HepG2 (cell line): ENCODE data around the gene ABHD6. TPM values are rescaled to one million over a fixed set of nuclear protein-coding genes. Genes with fewer than 3 reads are reported as not detected.

ENCODE experiments used
- ADNP ChIP-seq: sonication (generic); formaldehyde crosslinking; IDR thresholded peaks from 2 replicates; pipeline ENCODE4 v1.4.0; 2020; ENCODE audit warnings: missing genetic modification reagents
- CREM ChIP-seq, 2 experiments: sonication (generic) in 1 of 2; formaldehyde crosslinking in 1 of 2; IDR thresholded peaks; 2 replicates each; pipeline versions ENCODE4 v1.4.0 to v1.6.1; 2016 to 2020; ENCODE audit warnings: antibody characterized with exemption in 1 of 2, mild to moderate bottlenecking in 1 of 2, missing genetic modification reagents in 1 of 2
- FOXA3 ChIP-seq: IDR thresholded peaks from 2 replicates; pipeline ENCODE4 v1.6.1; 2016; ENCODE audit warnings: missing genetic modification reagents, missing compliant biosample characterization
- HNRNPLL ChIP-seq: fragments of 200-400 bp; formaldehyde crosslinking; IDR thresholded peaks from 2 replicates; pipeline ENCODE4 v1.6.1; 2017; ENCODE audit warnings: mild to moderate bottlenecking, low read depth, low read length; ENCODE audit not compliant: poor library complexity, severe bottlenecking
- LCORL ChIP-seq, 2 experiments: fragments of 450-650 bp in 1 of 2; sonication (generic) in 1 of 2; formaldehyde crosslinking in 1 of 2; IDR thresholded peaks; 2 replicates each; pipeline versions ENCODE4 v1.5.0 to v1.6.1; 2017 to 2020; ENCODE audit warnings: antibody characterized with exemption in 1 of 2, missing genetic modification reagents in 1 of 2
- MEIS2 ChIP-seq: sonication (generic); formaldehyde crosslinking; IDR thresholded peaks from 2 replicates; pipeline ENCODE4 v1.9.0; 2021; ENCODE audit warnings: mild to moderate bottlenecking, missing genetic modification reagents
- MZF1 ChIP-seq: sonication (generic); formaldehyde crosslinking; IDR thresholded peaks from 2 replicates; pipeline ENCODE4 v1.8.1; 2023; ENCODE audit warnings: mild to moderate bottlenecking, missing genetic modification reagents, borderline replicate concordance
- NAIF1 ChIP-seq: sonication (generic); formaldehyde crosslinking; IDR thresholded peaks from 2 replicates; pipeline ENCODE4 v1.5.0; 2020; ENCODE audit warnings: mild to moderate bottlenecking, missing genetic modification reagents, borderline replicate concordance
- NPAS2 ChIP-seq: sonication (generic); formaldehyde crosslinking; IDR thresholded peaks from 2 replicates; pipeline ENCODE4 v1.8.0; 2022; ENCODE audit warnings: mild to moderate bottlenecking, missing genetic modification reagents, borderline replicate concordance
- PAXIP1 ChIP-seq: sonication (generic); formaldehyde crosslinking; conservative IDR thresholded peaks from 2 replicates; pipeline ENCODE4 v1.4.0; 2020; ENCODE audit warnings: mild to moderate bottlenecking, missing genetic modification reagents, moderate library complexity
- POGK ChIP-seq: sonication (generic); formaldehyde crosslinking; conservative IDR thresholded peaks from 2 replicates; pipeline ENCODE4 v1.8.0; 2022; ENCODE audit warnings: mild to moderate bottlenecking, moderate library complexity, missing genetic modification reagents
- RFXAP ChIP-seq: sonication (generic); formaldehyde crosslinking; IDR thresholded peaks from 2 replicates; pipeline ENCODE4 v1.4.0; 2020; ENCODE audit warnings: missing genetic modification reagents, borderline replicate concordance
- STAG1 ChIP-seq: sonication (generic); formaldehyde crosslinking; IDR thresholded peaks from 2 replicates; pipeline ENCODE4 v1.4.0; 2020; ENCODE audit warnings: missing genetic modification reagents
- ZFP62 ChIP-seq: sonication (generic); formaldehyde crosslinking; IDR thresholded peaks from 2 replicates; pipeline ENCODE4 v1.4.0; 2020; ENCODE audit warnings: missing genetic modification reagents
- ZKSCAN5 ChIP-seq: sonication (generic); formaldehyde crosslinking; IDR thresholded peaks from 2 replicates; pipeline ENCODE4 v1.5.1; 2020; ENCODE audit warnings: mild to moderate bottlenecking, missing genetic modification reagents
- ZNF547 ChIP-seq: sonication (generic); formaldehyde crosslinking; IDR thresholded peaks from 2 replicates; pipeline ENCODE4 v1.5.1; 2020; ENCODE audit warnings: mild to moderate bottlenecking, missing genetic modification reagents
- ZNF777 ChIP-seq: sonication (generic); formaldehyde crosslinking; IDR thresholded peaks from 2 replicates; pipeline ENCODE4 v1.4.0; 2020; ENCODE audit warnings: missing genetic modification reagents
- polyA plus RNA-seq, 8 experiments: library from polyadenylated mRNA; depleted of rRNA in 3 of 8; stranded (reverse) in 7 of 8; unstranded in 1 of 8; fragments of >200 nt; fragmentation: Illumina TruSeq in 4 of 8; extraction: Trizol in 4 of 8; gene quantifications; 2 replicates each; pipeline versions ENCODE4 v1.2.1 to v1.2.3, GENCODE V29; 2011 to 2016; ENCODE audit warnings: low read depth in 4 of 8, missing spikeins in 1 of 8, mixed read lengths in 1 of 8; ENCODE audit not compliant: insufficient read depth in 1 of 8
- total RNA-seq, 5 experiments: library from RNA; depleted of rRNA; stranded (reverse); fragments of >200 nt; fragmentation: Illumina TruSeq; extraction: Trizol; gene quantifications; 2 replicates each; pipeline ENCODE4 v1.2.3, GENCODE V29; 2016; ENCODE audit warnings: low read depth in 1 of 5
- TF ChIP-seq, protein P1 (sequence below): sonication (generic); formaldehyde crosslinking; IDR thresholded peaks from 2 replicates; pipeline ENCODE4 v1.5.0; 2020; ENCODE audit warnings: missing genetic modification reagents
- TF ChIP-seq, protein P2 (sequence below): sonication (generic); formaldehyde crosslinking; IDR thresholded peaks from 2 replicates; pipeline ENCODE4 v1.4.0; 2020; ENCODE audit warnings: missing genetic modification reagents, borderline replicate concordance

ABHD6 gene
- total and polyA plus RNA-seq, 2 of the 13 experiments (the other 11 are each of a cell fraction or from before 2014, with no cell fraction given), result 9.0 to 17.2 TPM

- TF ChIP-seq RFXAP (peak; percentile 11; the same call in 1 of the 2 replicates), FOXA3 (CRISPR knock-in tag) (no peak), MZF1 (CRISPR knock-in tag) (no peak), HNRNPLL (no peak), POGK (CRISPR knock-in tag) (no peak), ZNF777 (CRISPR knock-in tag) (no peak), PAXIP1 (peak; percentile 47), CREM (IDR thresholded peaks at IDR 0.05) (peak; percentile 11; the same call in 1 of the 2 replicates), CREM (CRISPR knock-in tag; IDR thresholded peaks at IDR 0.05) (no peak), ZNF547 (CRISPR knock-in tag) (no peak), NPAS2 (CRISPR knock-in tag) (no peak), ZFP62 (CRISPR knock-in tag) (no peak), NAIF1 (CRISPR knock-in tag) (no peak), MEIS2 (CRISPR knock-in tag) (no peak; the same call in 1 of the 2 replicates), LCORL (IDR thresholded peaks at IDR 0.05) (no peak), LCORL (CRISPR knock-in tag; IDR thresholded peaks at IDR 0.05) (no peak), STAG1 (no peak), ZKSCAN5 (CRISPR knock-in tag) (no peak), ADNP (0 out of 2 replicates have a peak, but pooled peaks have one; percentile 0)
- TF ChIP-seq, protein P1, sequence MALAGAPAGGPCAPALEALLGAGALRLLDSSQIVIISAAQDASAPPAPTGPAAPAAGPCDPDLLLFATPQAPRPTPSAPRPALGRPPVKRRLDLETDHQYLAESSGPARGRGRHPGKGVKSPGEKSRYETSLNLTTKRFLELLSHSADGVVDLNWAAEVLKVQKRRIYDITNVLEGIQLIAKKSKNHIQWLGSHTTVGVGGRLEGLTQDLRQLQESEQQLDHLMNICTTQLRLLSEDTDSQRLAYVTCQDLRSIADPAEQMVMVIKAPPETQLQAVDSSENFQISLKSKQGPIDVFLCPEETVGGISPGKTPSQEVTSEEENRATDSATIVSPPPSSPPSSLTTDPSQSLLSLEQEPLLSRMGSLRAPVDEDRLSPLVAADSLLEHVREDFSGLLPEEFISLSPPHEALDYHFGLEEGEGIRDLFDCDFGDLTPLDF (CRISPR knock-in tag), result 0 out of 2 replicates have a peak, but pooled peaks have one; percentile 45
- TF ChIP-seq, protein P2, sequence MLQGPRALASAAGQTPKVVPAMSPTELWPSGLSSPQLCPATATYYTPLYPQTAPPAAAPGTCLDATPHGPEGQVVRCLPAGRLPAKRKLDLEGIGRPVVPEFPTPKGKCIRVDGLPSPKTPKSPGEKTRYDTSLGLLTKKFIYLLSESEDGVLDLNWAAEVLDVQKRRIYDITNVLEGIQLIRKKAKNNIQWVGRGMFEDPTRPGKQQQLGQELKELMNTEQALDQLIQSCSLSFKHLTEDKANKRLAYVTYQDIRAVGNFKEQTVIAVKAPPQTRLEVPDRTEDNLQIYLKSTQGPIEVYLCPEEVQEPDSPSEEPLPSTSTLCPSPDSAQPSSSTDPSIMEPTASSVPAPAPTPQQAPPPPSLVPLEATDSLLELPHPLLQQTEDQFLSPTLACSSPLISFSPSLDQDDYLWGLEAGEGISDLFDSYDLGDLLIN (CRISPR knock-in tag), result peak; percentile 2; the same call in 1 of the 2 replicates
Observed at GRCh38 chr3:58193682-58194407, 43.7 kb upstream of the ABHD6 start (continued).
